Measurements from ENCODE around the gene EXOC6.
"Not testable (repeated sequence)": the region's sequence is repeated elsewhere in the genome, so short reads cannot be mapped to it uniquely, and the experiment has no call there.

Gene EXOC6

DNA sequence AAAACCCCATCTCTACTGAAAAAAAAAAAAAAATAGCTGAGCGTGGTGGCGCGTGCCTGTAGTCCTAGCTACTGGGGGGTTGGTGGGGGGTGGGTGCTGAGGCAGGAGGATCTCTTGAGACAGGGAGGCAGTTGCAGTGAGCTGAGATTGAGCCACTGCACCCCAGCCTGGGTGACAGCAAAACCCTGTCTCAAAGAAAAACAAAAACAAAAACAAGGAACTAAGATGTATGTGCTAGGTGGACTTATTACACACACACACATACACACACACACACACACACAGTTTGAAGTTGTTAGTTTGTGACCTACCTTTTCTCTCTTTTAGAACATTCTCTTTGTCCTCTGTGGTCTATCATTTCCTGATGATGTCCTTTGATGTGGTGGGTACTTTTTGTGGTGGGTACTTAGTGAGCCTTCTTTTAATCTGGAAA, 53.5 kb downstream of the EXOC6 start:
- Histone ChIP-seq H3K27me3 (ENCODE audit: insufficient read depth, low read length, poor library complexity, severe bottlenecking) (no peaks in the 10 kb centered on the region), H3K4me3 (ENCODE audit: low read length, poor library complexity, severe bottlenecking) (no peak overlapping the region), H4K20me1 (ENCODE audit: insufficient read depth, low read length, poor library complexity, severe bottlenecking) (no peaks in the 10 kb centered on the region), H3F3A (ENCODE audit: low read depth) (no peaks in the 10 kb centered on the region), H3K36me3 (ENCODE audit: insufficient read depth, low read length) (peaks cover 21% of the 10 kb centered on the region), H3K79me2 (ENCODE audit: insufficient read depth, low read length) (no peaks in the 10 kb centered on the region), H3K9me2 (replicated peaks; ENCODE audit: low read depth, low read length) (no peaks in the 10 kb centered on the region), H2AFZ (ENCODE audit: low read length) (no peak overlapping the region), H3K9me3 (ENCODE audit: insufficient read depth, low read depth, low read length) (no peaks in the 10 kb centered on the region), H3K4me1 (ENCODE audit: insufficient read depth, low read length, poor library complexity, severe bottlenecking) (peaks cover 14% of the 10 kb centered on the region), H3K9ac (ENCODE audit: low read depth, low read length, poor library complexity, severe bottlenecking) (no peak overlapping the region), H3K4me2 (ENCODE audit: low read depth, low read length, poor library complexity, severe bottlenecking) (peak overlapping the region; percentile 63)
- TF ChIP-seq, protein P1, sequence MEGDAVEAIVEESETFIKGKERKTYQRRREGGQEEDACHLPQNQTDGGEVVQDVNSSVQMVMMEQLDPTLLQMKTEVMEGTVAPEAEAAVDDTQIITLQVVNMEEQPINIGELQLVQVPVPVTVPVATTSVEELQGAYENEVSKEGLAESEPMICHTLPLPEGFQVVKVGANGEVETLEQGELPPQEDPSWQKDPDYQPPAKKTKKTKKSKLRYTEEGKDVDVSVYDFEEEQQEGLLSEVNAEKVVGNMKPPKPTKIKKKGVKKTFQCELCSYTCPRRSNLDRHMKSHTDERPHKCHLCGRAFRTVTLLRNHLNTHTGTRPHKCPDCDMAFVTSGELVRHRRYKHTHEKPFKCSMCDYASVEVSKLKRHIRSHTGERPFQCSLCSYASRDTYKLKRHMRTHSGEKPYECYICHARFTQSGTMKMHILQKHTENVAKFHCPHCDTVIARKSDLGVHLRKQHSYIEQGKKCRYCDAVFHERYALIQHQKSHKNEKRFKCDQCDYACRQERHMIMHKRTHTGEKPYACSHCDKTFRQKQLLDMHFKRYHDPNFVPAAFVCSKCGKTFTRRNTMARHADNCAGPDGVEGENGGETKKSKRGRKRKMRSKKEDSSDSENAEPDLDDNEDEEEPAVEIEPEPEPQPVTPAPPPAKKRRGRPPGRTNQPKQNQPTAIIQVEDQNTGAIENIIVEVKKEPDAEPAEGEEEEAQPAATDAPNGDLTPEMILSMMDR (conservative IDR thresholded peaks at IDR 0.05; ENCODE audit: low read length): no peak
- no peak for TF ChIP-seq EZH2phosphoT487 (IDR thresholded peaks at IDR 0.05; ENCODE audit: borderline replicate concordance)

DNA sequence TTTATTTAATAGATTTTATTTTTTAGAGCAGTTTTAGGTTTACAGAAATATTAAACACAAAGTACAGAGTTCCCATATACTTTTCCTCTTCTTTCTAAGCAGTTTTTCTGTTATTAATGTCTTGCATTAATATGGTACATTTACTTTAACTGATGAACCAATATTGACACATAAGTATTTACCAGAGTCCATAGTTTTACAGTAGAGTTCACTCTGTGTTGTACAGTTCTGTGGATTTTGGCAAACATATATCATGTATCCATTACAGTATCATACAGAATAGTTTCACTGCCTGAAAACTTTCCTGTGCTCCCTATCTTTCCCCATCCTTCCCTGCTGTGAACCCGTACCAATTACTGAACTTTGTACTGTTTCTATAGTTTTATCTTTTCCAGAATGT, 55.3 kb downstream of the EXOC6 start:
- H3K9me2 ChIP-seq (replicated peaks; ENCODE audit: low read depth, low read length): no peaks in the 10 kb centered on the region
- peaks cover 14% of the 10 kb centered on the region for H3K4me1 ChIP-seq (ENCODE audit: insufficient read depth, low read length, poor library complexity, severe bottlenecking)
- H3K9ac ChIP-seq (ENCODE audit: low read depth, low read length, poor library complexity, severe bottlenecking): no peak overlapping the region
- no peak overlapping the region for H2AFZ ChIP-seq (ENCODE audit: low read length)
- H3K9me3 ChIP-seq (ENCODE audit: insufficient read depth, low read depth, low read length): no peaks in the 10 kb centered on the region
- no peak for TF ChIP-seq EZH2phosphoT487 (IDR thresholded peaks at IDR 0.05; ENCODE audit: borderline replicate concordance)
- TF ChIP-seq, protein P1 (conservative IDR thresholded peaks at IDR 0.05; ENCODE audit: low read length): no peak
- peaks cover 16% of the 10 kb centered on the region for H3K36me3 ChIP-seq (ENCODE audit: insufficient read depth, low read length)
- no peaks in the 10 kb centered on the region for H3K79me2 ChIP-seq (ENCODE audit: insufficient read depth, low read length)
- no peaks in the 10 kb centered on the region for H3K27me3 ChIP-seq (ENCODE audit: insufficient read depth, low read length, poor library complexity, severe bottlenecking)
- no peak overlapping the region for H3K4me2 ChIP-seq (ENCODE audit: low read depth, low read length, poor library complexity, severe bottlenecking)
- no peaks in the 10 kb centered on the region for H3F3A ChIP-seq (ENCODE audit: low read depth)
- H4K20me1 ChIP-seq (ENCODE audit: insufficient read depth, low read length, poor library complexity, severe bottlenecking): no peaks in the 10 kb centered on the region
- H3K4me3 ChIP-seq (ENCODE audit: low read length, poor library complexity, severe bottlenecking): no peak overlapping the region

DNA sequence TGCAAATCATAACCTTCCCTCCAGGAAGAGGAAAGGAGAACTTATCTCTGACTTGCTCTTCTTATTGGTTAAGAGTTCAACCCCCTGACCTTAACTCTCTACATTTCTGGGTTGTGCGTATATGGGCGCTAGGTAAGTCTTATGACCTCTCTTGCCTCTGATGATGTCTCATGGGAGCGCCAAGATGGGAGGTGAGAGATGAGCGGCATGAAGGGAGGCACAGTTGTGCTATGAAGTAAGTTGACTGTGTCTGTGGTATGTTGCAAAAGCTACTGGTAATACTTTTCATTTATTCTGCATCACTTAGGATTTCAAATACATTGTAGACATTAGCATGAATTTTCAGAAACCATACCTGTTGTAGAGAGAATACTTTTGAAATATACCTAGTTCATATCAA, 59.0 kb downstream of the EXOC6 start:
- Histone ChIP-seq H3K4me1 (ENCODE audit: insufficient read depth, low read length, poor library complexity, severe bottlenecking) (peaks cover 5% of the 10 kb centered on the region), H3K79me2 (ENCODE audit: insufficient read depth, low read length) (no peaks in the 10 kb centered on the region), H2AFZ (ENCODE audit: low read length) (no peak overlapping the region), H3K9me2 (replicated peaks; ENCODE audit: low read depth, low read length) (no peaks in the 10 kb centered on the region), H3K9me3 (ENCODE audit: insufficient read depth, low read depth, low read length) (no peaks in the 10 kb centered on the region), H3K4me2 (ENCODE audit: low read depth, low read length, poor library complexity, severe bottlenecking) (no peak overlapping the region), H3K36me3 (ENCODE audit: insufficient read depth, low read length) (peaks cover 8% of the 10 kb centered on the region; the same call in 1 of the 2 replicates), H3F3A (ENCODE audit: low read depth) (no peaks in the 10 kb centered on the region), H3K9ac (ENCODE audit: low read depth, low read length, poor library complexity, severe bottlenecking) (no peak overlapping the region), H3K4me3 (ENCODE audit: low read length, poor library complexity, severe bottlenecking) (no peak overlapping the region), H3K27me3 (ENCODE audit: insufficient read depth, low read length, poor library complexity, severe bottlenecking) (no peaks in the 10 kb centered on the region), H4K20me1 (ENCODE audit: insufficient read depth, low read length, poor library complexity, severe bottlenecking) (no peaks in the 10 kb centered on the region)
- TF ChIP-seq, protein P1 (conservative IDR thresholded peaks at IDR 0.05; ENCODE audit: low read length): no peak
- no peak for TF ChIP-seq EZH2phosphoT487 (IDR thresholded peaks at IDR 0.05; ENCODE audit: borderline replicate concordance)

DNA sequence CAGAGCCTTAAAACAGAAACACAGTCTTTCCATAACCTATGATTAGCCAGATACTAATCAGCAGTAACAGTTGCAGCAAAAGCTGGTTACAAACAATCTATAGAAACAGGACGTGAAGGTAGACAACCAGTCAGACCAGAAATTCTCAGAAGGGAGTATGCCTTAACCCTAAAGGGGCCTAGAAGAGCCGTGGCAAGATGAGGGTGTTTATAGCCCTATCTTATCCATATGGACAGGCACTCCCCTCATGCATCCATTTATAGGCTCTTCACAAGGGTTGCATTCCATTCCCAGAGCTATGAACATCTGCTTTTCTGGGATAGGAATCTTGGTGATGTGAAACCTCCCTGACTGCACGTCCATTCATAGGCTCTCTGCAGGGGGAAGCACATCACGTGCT, 64.3 kb downstream of the EXOC6 start:
- not testable (repeated sequence) for H3K27me3 ChIP-seq (ENCODE audit: insufficient read depth, low read length, poor library complexity, severe bottlenecking); H2AFZ ChIP-seq (ENCODE audit: low read length); H3K4me1 ChIP-seq (ENCODE audit: insufficient read depth, low read length, poor library complexity, severe bottlenecking); H3K79me2 ChIP-seq (ENCODE audit: insufficient read depth, low read length); H3K4me2 ChIP-seq (ENCODE audit: low read depth, low read length, poor library complexity, severe bottlenecking); H3K9me2 ChIP-seq (replicated peaks; ENCODE audit: low read depth, low read length); H3K9me3 ChIP-seq (ENCODE audit: insufficient read depth, low read depth, low read length); H4K20me1 ChIP-seq (ENCODE audit: insufficient read depth, low read length, poor library complexity, severe bottlenecking); H3K36me3 ChIP-seq (ENCODE audit: insufficient read depth, low read length); H3K4me3 ChIP-seq (ENCODE audit: low read length, poor library complexity, severe bottlenecking); H3F3A ChIP-seq (ENCODE audit: low read depth); H3K9ac ChIP-seq (ENCODE audit: low read depth, low read length, poor library complexity, severe bottlenecking)

Measured in Loucy (cell line).